Activated T-cell treated with anti-CD3 and anti-CD28 coated beads, Interleukin-2, amount 50 U/mL, for 24 hours (primary cell): ENCODE data around the gene INO80.

ENCODE experiments used
- DNase-seq: peaks from one replicate; pipeline ENCODE4 v3.0.0-alpha.2; 2020
- H3K27ac Mint-ChIP-seq: 2 replicates; pipeline ENCODE4 v1.8.0; 2020; ENCODE audit warnings: mild to moderate bottlenecking, mixed read lengths
- H3K27me3 Mint-ChIP-seq: 2 replicates; pipeline ENCODE4 v1.8.0; 2020; ENCODE audit warnings: mixed read lengths
- H3K36me3 Mint-ChIP-seq: 2 replicates; pipeline ENCODE4 v1.8.0; 2020; ENCODE audit warnings: low read depth, mixed read lengths
- H3K4me1 Mint-ChIP-seq: 2 replicates; pipeline ENCODE4 v1.8.0; 2020; ENCODE audit warnings: low read depth, mixed read lengths
- H3K4me3 Mint-ChIP-seq: 2 replicates; pipeline ENCODE4 v1.8.0; 2020; ENCODE audit warnings: mild to moderate bottlenecking, moderate library complexity, mixed read lengths
- H3K9me3 Mint-ChIP-seq: 2 replicates; pipeline ENCODE4 v1.8.0; 2020; ENCODE audit warnings: mixed read lengths

The INO80 gene

GRCh38 chr15:41047474-41047873, 68.6 kb downstream of the INO80 start:
- Mint-ChIP-seq H3K36me3 (peaks cover 88% of the 10 kb centered on the region), H3K4me3 (no peak overlapping the region), H3K27me3 (no peaks in the 10 kb centered on the region)

GRCh38 chr15:41043276-41043951, 72.7 kb downstream of the INO80 start:
- peaks cover 91% of the 10 kb centered on the region for H3K36me3 Mint-ChIP-seq
- no peak for DNase-seq
- H3K27ac Mint-ChIP-seq = no peak overlapping the region
- H3K4me3 Mint-ChIP-seq = no peak overlapping the region
- H3K4me1 Mint-ChIP-seq = peaks cover under 1% of the 10 kb centered on the region
- no peaks in the 10 kb centered on the region for H3K9me3 Mint-ChIP-seq
- H3K27me3 Mint-ChIP-seq = no peaks in the 10 kb centered on the region

More at GRCh38 chr15:41047474-41047873, 68.6 kb downstream of the INO80 start:
- Mint-ChIP-seq H3K9me3 (no peaks in the 10 kb centered on the region), H3K4me1 (peaks cover 3% of the 10 kb centered on the region), H3K27ac (no peak overlapping the region)
- no peak for DNase-seq

GRCh38 chr15:41042851-41043250, 73.2 kb downstream of the INO80 start:
- Mint-ChIP-seq H3K9me3 (no peaks in the 10 kb centered on the region), H3K4me3 (no peak overlapping the region), H3K4me1 (no peaks in the 10 kb centered on the region), H3K27me3 (no peaks in the 10 kb centered on the region), H3K36me3 (peaks cover 90% of the 10 kb centered on the region), H3K27ac (no peak overlapping the region)
- no peak for DNase-seq

GRCh38 chr15:41039121-41039520, 77.0 kb downstream of the INO80 start:
- H3K27me3 Mint-ChIP-seq = no peaks in the 10 kb centered on the region
- H3K36me3 Mint-ChIP-seq = peaks cover 78% of the 10 kb centered on the region
- no peak overlapping the region for H3K27ac Mint-ChIP-seq
- no peaks in the 10 kb centered on the region for H3K9me3 Mint-ChIP-seq
- DNase-seq = no peak
- no peaks in the 10 kb centered on the region for H3K4me1 Mint-ChIP-seq
- H3K4me3 Mint-ChIP-seq = no peak overlapping the region

- H3K4me1 Mint-ChIP-seq = peaks cover 4% of the 10 kb centered on the region
- H3K27me3 Mint-ChIP-seq = no peaks in the 10 kb centered on the region
- DNase-seq = no peak
- H3K9me3 Mint-ChIP-seq = no peaks in the 10 kb centered on the region
- no peak overlapping the region for H3K4me3 Mint-ChIP-seq
- H3K27ac Mint-ChIP-seq = no peak overlapping the region
- peaks cover 77% of the 10 kb centered on the region for H3K36me3 Mint-ChIP-seq
These were observed 84.1 kb downstream of the INO80 start for GRCh38 chr15:41032079-41032328.

GRCh38 chr15:41031232-41032078, 84.6 kb downstream of the INO80 start:
- peak overlapping the region; percentile 49 for H3K27ac Mint-ChIP-seq
- peaks cover 77% of the 10 kb centered on the region for H3K36me3 Mint-ChIP-seq
- H3K27me3 Mint-ChIP-seq = no peaks in the 10 kb centered on the region

GRCh38 chr15:41028853-41029252, 87.2 kb downstream of the INO80 start:
- Mint-ChIP-seq H3K27ac (no peak overlapping the region), H3K9me3 (no peaks in the 10 kb centered on the region), H3K4me3 (no peak overlapping the region), H3K4me1 (peaks cover 4% of the 10 kb centered on the region), H3K36me3 (peaks cover 84% of the 10 kb centered on the region), H3K27me3 (no peaks in the 10 kb centered on the region)
- no peak for DNase-seq

More at GRCh38 chr15:41031232-41032078, 84.6 kb downstream of the INO80 start:
- H3K4me3 Mint-ChIP-seq = no peak overlapping the region
- peaks cover 4% of the 10 kb centered on the region for H3K4me1 Mint-ChIP-seq
- no peaks in the 10 kb centered on the region for H3K9me3 Mint-ChIP-seq
- no peak for DNase-seq

GRCh38 chr15:41025393-41025792, 90.7 kb downstream of the INO80 start:
- Mint-ChIP-seq H3K36me3 (peaks cover 92% of the 10 kb centered on the region), H3K4me1 (no peaks in the 10 kb centered on the region), H3K9me3 (no peaks in the 10 kb centered on the region), H3K4me3 (no peak overlapping the region), H3K27me3 (no peaks in the 10 kb centered on the region), H3K27ac (peak overlapping the region; percentile 34)
- no peak for DNase-seq

GRCh38 chr15:41024885-41025284, 91.2 kb downstream of the INO80 start:
- Mint-ChIP-seq H3K9me3 (no peaks in the 10 kb centered on the region), H3K4me1 (no peaks in the 10 kb centered on the region), H3K36me3 (peaks cover 94% of the 10 kb centered on the region), H3K27me3 (no peaks in the 10 kb centered on the region), H3K27ac (peak overlapping the region; percentile 34), H3K4me3 (no peak overlapping the region)
- DNase-seq = no peak

- H3K27ac Mint-ChIP-seq = no peak overlapping the region
- no peaks in the 10 kb centered on the region for H3K27me3 Mint-ChIP-seq
- peaks cover 94% of the 10 kb centered on the region for H3K36me3 Mint-ChIP-seq
- H3K4me1 Mint-ChIP-seq = no peaks in the 10 kb centered on the region
- no peaks in the 10 kb centered on the region for H3K9me3 Mint-ChIP-seq
- DNase-seq = no peak
- H3K4me3 Mint-ChIP-seq = no peak overlapping the region
These were observed 91.9 kb downstream of the INO80 start for GRCh38 chr15:41024131-41024530.

- H3K9me3 Mint-ChIP-seq = no peaks in the 10 kb centered on the region
- H3K4me1 Mint-ChIP-seq = peaks cover 2% of the 10 kb centered on the region
- H3K27ac Mint-ChIP-seq = no peak overlapping the region
- H3K27me3 Mint-ChIP-seq = no peaks in the 10 kb centered on the region
- peak; percentile 34 for DNase-seq
- no peak overlapping the region for H3K4me3 Mint-ChIP-seq
- peaks cover 95% of the 10 kb centered on the region for H3K36me3 Mint-ChIP-seq
These were observed 93.5 kb downstream of the INO80 start for GRCh38 chr15:41022487-41023090.

- no peak for DNase-seq
- H3K9me3 Mint-ChIP-seq = no peaks in the 10 kb centered on the region
- no peak overlapping the region for H3K4me3 Mint-ChIP-seq
- H3K27me3 Mint-ChIP-seq = no peaks in the 10 kb centered on the region
- no peak overlapping the region for H3K27ac Mint-ChIP-seq
- peaks cover 4% of the 10 kb centered on the region for H3K4me1 Mint-ChIP-seq
- H3K36me3 Mint-ChIP-seq = peaks cover 95% of the 10 kb centered on the region
These were observed 95.3 kb downstream of the INO80 start for GRCh38 chr15:41020829-41021228.

- no peak overlapping the region for H3K4me3 Mint-ChIP-seq
These were observed 95.8 kb downstream of the INO80 start for GRCh38 chr15:41020311-41020710.

GRCh38 chr15:41019174-41019573, 96.9 kb downstream of the INO80 start:
- H3K27me3 Mint-ChIP-seq = no peaks in the 10 kb centered on the region
- H3K27ac Mint-ChIP-seq = no peak overlapping the region
- peaks cover 4% of the 10 kb centered on the region for H3K4me1 Mint-ChIP-seq
- H3K4me3 Mint-ChIP-seq = no peak overlapping the region
- DNase-seq = no peak
- peaks cover 94% of the 10 kb centered on the region for H3K36me3 Mint-ChIP-seq
- H3K9me3 Mint-ChIP-seq = no peaks in the 10 kb centered on the region

More at GRCh38 chr15:41020311-41020710, 95.8 kb downstream of the INO80 start:
- no peak overlapping the region for H3K27ac Mint-ChIP-seq
- H3K9me3 Mint-ChIP-seq = no peaks in the 10 kb centered on the region
- no peaks in the 10 kb centered on the region for H3K27me3 Mint-ChIP-seq
- H3K4me1 Mint-ChIP-seq = peaks cover 4% of the 10 kb centered on the region
- peaks cover 94% of the 10 kb centered on the region for H3K36me3 Mint-ChIP-seq
- DNase-seq = no peak

- Mint-ChIP-seq H3K27me3 (no peaks in the 10 kb centered on the region), H3K4me1 (peaks cover 4% of the 10 kb centered on the region), H3K27ac (peak overlapping the region; percentile 31), H3K4me3 (no peak overlapping the region), H3K9me3 (no peaks in the 10 kb centered on the region), H3K36me3 (peaks cover 96% of the 10 kb centered on the region)
- DNase-seq = no peak
These were observed 97.5 kb downstream of the INO80 start for GRCh38 chr15:41018534-41018933.
